K562 treated with DMSO at 1 percent for 12 hours (cell line): ENCODE measurements around the gene STAT3. TPM values are rescaled to one million over a fixed set of nuclear protein-coding genes. Genes with fewer than 3 reads are reported as not detected.

Source experiments
- total RNA-seq: library from RNA; unstranded; fragments of 300-600 nt; gene quantifications from 2 replicates; pipeline ENCODE4 v1.2.3, GENCODE V29; 2022; ENCODE audit not compliant: insufficient read depth

The STAT3 gene
- 36.3 and 84.1 TPM in 2 replicates for total RNA-seq

GRCh38 chr17:42388381-42389134 lies at the start of gene STAT3:
Gene STAT3, minus strand, starts transcription at chr17:42388442. Its CDS starts 39,926 bp downstream, at chr17:42348516.

DNA sequence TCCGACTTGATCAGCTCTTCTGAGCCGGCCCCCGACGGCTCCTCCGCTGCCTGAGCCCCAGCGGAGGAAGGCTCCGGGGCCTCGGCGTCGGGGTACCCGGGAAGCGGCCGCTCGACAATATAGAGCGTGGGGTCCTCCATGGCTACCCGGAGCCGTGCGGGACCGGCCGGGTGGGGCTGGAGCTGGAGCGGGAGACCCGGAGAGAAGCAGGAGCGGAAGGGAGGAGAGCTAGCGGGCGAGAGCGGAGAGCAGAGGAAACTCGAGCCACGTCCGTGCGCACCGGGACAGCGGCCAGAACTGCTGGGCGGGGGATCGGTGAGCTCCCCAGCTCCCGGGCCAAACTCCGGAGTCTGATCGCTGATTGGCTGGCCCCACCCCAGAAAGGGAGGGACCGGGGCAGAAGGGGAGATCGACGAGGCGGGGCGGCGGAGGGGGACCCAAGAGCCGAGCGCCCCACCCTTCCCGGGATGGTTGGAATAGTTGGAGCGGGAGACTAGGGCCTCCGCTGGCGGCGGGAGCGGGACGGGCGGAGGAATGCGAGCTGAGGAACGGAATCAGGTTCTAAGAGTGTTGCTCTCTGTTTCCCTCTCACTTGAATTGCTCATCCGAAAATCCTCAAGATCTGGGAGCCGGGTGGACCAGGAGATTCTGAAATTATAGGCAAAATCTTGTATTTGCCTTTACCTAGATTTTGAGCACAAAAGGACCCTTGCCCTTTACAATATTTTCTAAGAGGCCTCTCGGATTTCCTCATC lies 34.9 kb upstream of the STAT3 start, which contains the start of gene CAVIN1:
Gene CAVIN1, minus strand, starts transcription at position 299 of the 755 bp plus-strand sequence. Its CDS starts 159 bp downstream, at position 140.

DNA sequence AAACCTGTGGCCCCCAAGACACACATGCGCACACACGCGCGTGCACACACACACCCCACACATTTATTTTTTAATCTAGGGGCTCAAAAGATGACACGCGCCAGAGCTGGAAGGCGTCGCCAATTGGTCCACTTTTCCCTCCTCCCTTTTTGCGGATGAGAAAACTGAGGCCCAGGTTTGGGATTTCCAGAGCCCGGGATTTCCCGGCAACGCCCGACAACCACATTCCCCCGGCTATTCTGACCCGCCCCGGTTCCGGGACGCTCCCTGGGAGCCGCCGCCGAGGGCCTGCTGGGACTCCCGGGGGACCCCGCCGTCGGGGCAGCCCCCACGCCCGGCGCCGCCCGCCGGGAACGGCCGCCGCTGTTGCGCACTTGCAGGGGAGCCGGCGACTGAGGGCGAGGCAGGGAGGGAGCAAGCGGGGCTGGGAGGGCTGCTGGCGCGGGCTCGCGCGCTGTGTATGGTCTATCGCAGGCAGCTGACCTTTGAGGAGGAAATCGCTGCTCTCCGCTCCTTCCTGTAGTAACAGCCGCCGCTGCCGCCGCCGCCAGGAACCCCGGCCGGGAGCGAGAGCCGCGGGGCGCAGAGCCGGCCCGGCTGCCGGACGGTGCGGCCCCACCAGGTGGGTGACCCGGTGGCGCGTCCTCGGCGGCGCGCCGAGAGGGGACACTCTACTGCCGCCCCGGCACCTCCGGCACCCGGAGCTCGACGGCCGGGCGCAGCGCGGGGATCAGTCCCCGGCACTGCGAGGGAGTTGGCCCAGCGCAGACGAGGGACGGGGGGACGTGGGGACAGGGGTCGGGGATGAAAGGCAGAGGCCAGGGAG lies 100.1 kb downstream of the STAT3 start, which contains the start of gene STAT5A:
Gene STAT5A, plus strand, starts transcription at position 522 of the 826 bp plus-strand sequence. CDS start 914 bp downstream, outside the sequence.

DNA sequence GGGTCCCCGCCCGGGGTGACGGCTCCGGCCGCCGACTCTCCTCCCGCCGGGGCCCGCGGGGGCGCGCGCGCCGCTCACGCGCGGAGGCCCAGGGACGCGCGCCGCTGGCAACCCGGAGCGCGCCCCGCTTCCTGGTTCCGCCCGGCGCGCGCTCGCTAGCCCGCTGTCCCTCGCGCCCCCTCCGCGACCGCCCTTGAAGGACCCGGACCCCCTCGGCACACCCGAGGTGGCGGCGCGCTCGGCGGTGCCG lies 112.0 kb downstream of the STAT3 start, which contains the start of gene STAT5B:
Gene STAT5B, minus strand, starts transcription at position 33 of the 250 bp plus-strand sequence. CDS start 44,264 bp downstream, outside the sequence.

Other genes starting within 250 kb of the STAT3 start
- gene RAB5C, start 233.5 kb downstream of the STAT3 start, total RNA-seq = 117 and 137 TPM in 2 replicates
- not detected in 2 replicates for gene KCNH4, start 207.3 kb downstream of the STAT3 start, total RNA-seq
- gene HCRT, start 203.0 kb downstream of the STAT3 start, total RNA-seq = not detected in 2 replicates
- 15.5 and 21.4 TPM in 2 replicates for gene GHDC, start 193.9 kb downstream of the STAT3 start, total RNA-seq
- gene STAT5B, start 112.1 kb downstream of the STAT3 start, total RNA-seq = 33.7 and 83.5 TPM in 2 replicates
- 51.5 and 84.7 TPM in 2 replicates for gene STAT5A, start 99.9 kb downstream of the STAT3 start, total RNA-seq
- gene CAVIN1, start 34.8 kb upstream of the STAT3 start, total RNA-seq = 47.5 and 64.4 TPM in 2 replicates
- gene ATP6V0A1, start 70.4 kb upstream of the STAT3 start, total RNA-seq = 35.7 and 74.8 TPM in 2 replicates
- 13.4 and 17.2 TPM in 2 replicates for gene NAGLU, start 147.8 kb upstream of the STAT3 start, total RNA-seq
- 5.9 and 6.6 TPM in 2 replicates for gene HSD17B1, start 164.5 kb upstream of the STAT3 start, total RNA-seq
- gene COASY, start 173.7 kb upstream of the STAT3 start, total RNA-seq = 88.6 and 138 TPM in 2 replicates
- gene MLX, start 178.7 kb upstream of the STAT3 start, total RNA-seq = 27.7 and 48.9 TPM in 2 replicates
- 38.2 and 56.8 TPM in 2 replicates for gene PSMC3IP, start 189.3 kb upstream of the STAT3 start, total RNA-seq
- gene RETREG3, start 220.9 kb upstream of the STAT3 start, total RNA-seq = 14.6 and 33.4 TPM in 2 replicates
- 113 and 147 TPM in 2 replicates for gene TUBG1, start 221.2 kb upstream of the STAT3 start, total RNA-seq